CD8-positive, alpha-beta memory T cell (primary cell): Measurements from ENCODE around the gene IRF2BP1. TPM values are rescaled to one million over a fixed set of nuclear protein-coding genes. Genes with fewer than 3 reads are reported as not detected.

Experiments used
- CTCF ChIA-PET: fragments of 350-600 bp; sonication (Branson Sonifier 250); formaldehyde crosslinking; loops from one replicate; lab custom pipeline; 2021; ENCODE audit warnings: antibody characterized with exemption; lab: Charles Lee
- POLR2A ChIA-PET: fragments of 350-600 bp; sonication (Branson Sonifier 250); formaldehyde crosslinking; loops from one replicate; lab custom pipeline; 2021; ENCODE audit warnings: antibody characterized with exemption; lab: Charles Lee
- DNase-seq, 5 donors: peaks; one replicate each; pipeline versions ENCODE4 v3.0.0 to v3.0.0-alpha.2; 2020 to 2022; ENCODE audit warnings: mixed read lengths in 1 of 5
- H3K27ac ChIP-seq: one replicate; pipeline ENCODE4 v1.7.0; 2013; ENCODE audit warnings: low read depth, mild to moderate bottlenecking, low read length, moderate library complexity
- H3K27me3 ChIP-seq: 2 replicates; pipeline ENCODE4 v1.7.0; 2013; ENCODE audit warnings: low read length, mild to moderate bottlenecking; ENCODE audit not compliant: insufficient read depth, poor library complexity, severe bottlenecking
- H3K36me3 ChIP-seq: 2 replicates; pipeline ENCODE4 v1.7.0; 2013; ENCODE audit warnings: mild to moderate bottlenecking, low read length, moderate library complexity; ENCODE audit not compliant: insufficient read depth
- H3K4me1 ChIP-seq: 2 replicates; pipeline ENCODE4 v1.7.0; 2013; ENCODE audit warnings: mild to moderate bottlenecking, low read length, moderate library complexity; ENCODE audit not compliant: insufficient read depth
- H3K4me3 ChIP-seq: 2 replicates; pipeline ENCODE4 v1.7.0; 2013; ENCODE audit warnings: mild to moderate bottlenecking, low read length
- H3K9me3 ChIP-seq: 2 replicates; pipeline ENCODE4 v1.7.0; 2013; ENCODE audit warnings: mild to moderate bottlenecking, low read length
- H3K27ac Mint-ChIP-seq, 8 donors: one replicate each; pipeline ENCODE4 v1.8.0; 2020 to 2021; ENCODE audit warnings: mixed read lengths in 8 of 8, mild to moderate bottlenecking in 6 of 8, inconsistent platforms in 3 of 8, moderate library complexity in 3 of 8
- H3K27me3 Mint-ChIP-seq, 2 donors: one replicate each; pipeline ENCODE4 v1.8.0; 2020 to 2021; ENCODE audit warnings: mixed read lengths in 2 of 2, mild to moderate bottlenecking in 1 of 2, moderate library complexity in 1 of 2
- H3K36me3 Mint-ChIP-seq, 3 donors: one replicate each; pipeline ENCODE4 v1.8.0; 2020 to 2021; ENCODE audit warnings: mixed read lengths in 3 of 3, inconsistent platforms in 1 of 3, mild to moderate bottlenecking in 1 of 3
- H3K4me1 Mint-ChIP-seq, 3 donors: one replicate each; pipeline ENCODE4 v1.8.0; 2020 to 2021; ENCODE audit warnings: mixed read lengths in 3 of 3, inconsistent platforms in 1 of 3, mild to moderate bottlenecking in 1 of 3
- H3K4me3 Mint-ChIP-seq, 7 donors: one replicate each; pipeline ENCODE4 v1.8.0; 2020 to 2021; ENCODE audit warnings: mixed read lengths in 7 of 7, mild to moderate bottlenecking in 6 of 7, moderate library complexity in 4 of 7, inconsistent platforms in 2 of 7
- H3K9me3 Mint-ChIP-seq, 5 donors: one replicate each; pipeline ENCODE4 v1.8.0; 2020 to 2022; ENCODE audit warnings: mixed read lengths in 5 of 5, mild to moderate bottlenecking in 3 of 5, moderate library complexity in 2 of 5, inconsistent platforms in 1 of 5
- polyA plus RNA-seq: library from polyadenylated mRNA; unstranded; fragments of 300-500 nt; fragmentation: Illumina TruSeq; gene quantifications from one replicate; pipeline ENCODE4 v1.2.3, GENCODE V29; 2021
- total RNA-seq, 2 experiments: library from RNA; stranded (reverse); gene quantifications; one replicate each; pipeline ENCODE4 v1.2.3, GENCODE V29; 2021

The IRF2BP1 gene
- total and polyA plus RNA-seq, 3 experiments from 2014 or later: 8.5 to 18.6 (median 17.9) TPM

- no peaks in the 10 kb centered on the region for H3K9me3 ChIP-seq
- no peak overlapping the region for H3K4me3 ChIP-seq
- peak; percentile 70 to 85 (median 76) for DNase-seq
- POLR2A ChIA-PET: interaction anchor here (0.6 kb wide), 1 partner anchor 22 kb away, joined by 5 read pairs; no protein-coding TSS in a partner anchor
- H3K27me3 ChIP-seq: peaks cover 2% of the 10 kb centered on the region
- H3K36me3 Mint-ChIP-seq: peaks cover 0 to 16% (median 4%) of the 10 kb centered on the region in 3 donors
- H3K27ac Mint-ChIP-seq: peak overlapping the region; percentile 6 to 91 (median 66)
- peak overlapping the region; percentile 67 to 87 (median 77) for H3K4me3 Mint-ChIP-seq
- no peaks in the 10 kb centered on the region for H3K36me3 ChIP-seq
- CTCF ChIA-PET: interaction anchor here (0.9 to 1.8 kb wide), 12 partner anchors 10 to 113 kb away, joined by 3 to 14 read pairs (median 5); partner anchors contain the start of genes FOXA3, MYPOP, SIX5 and SYMPK
- peaks cover 9% of the 10 kb centered on the region in 2 donors for H3K27me3 Mint-ChIP-seq
- H3K4me1 Mint-ChIP-seq: peaks cover 17 to 38% (median 24%) of the 10 kb centered on the region in 3 donors
- H3K9me3 Mint-ChIP-seq: no peaks in the 10 kb centered on the region
- peak overlapping the region; percentile 24 for H3K27ac ChIP-seq
- H3K4me1 ChIP-seq: peaks cover 34% of the 10 kb centered on the region
Observed at GRCh38 chr19:45882652-45883585, 3.0 kb downstream of the IRF2BP1 start.

- no peak overlapping the region for H3K27ac ChIP-seq
- CTCF ChIA-PET: interaction anchor here (0.6 to 1.8 kb wide), 12 partner anchors 11 to 454 kb away, joined by 3 to 14 read pairs (median 5); partner anchors contain the start of genes FOXA3, MYPOP, SIX5 and SYMPK
- peak overlapping the region in 1 of 8 donors; percentile 24 for H3K27ac Mint-ChIP-seq
Observed at GRCh38 chr19:45881909-45882528, 3.9 kb downstream of the IRF2BP1 start.

GRCh38 chr19:45881082-45881908 is 4.6 kb downstream of the IRF2BP1 start:
- H3K9me3 Mint-ChIP-seq: no peaks in the 10 kb centered on the region
- Histone ChIP-seq H3K27me3 (peaks cover 2% of the 10 kb centered on the region), H3K36me3 (no peaks in the 10 kb centered on the region), H3K4me1 (peaks cover 37% of the 10 kb centered on the region), H3K27ac (no peak overlapping the region), H3K9me3 (no peaks in the 10 kb centered on the region), H3K4me3 (no peak overlapping the region)
- H3K27me3 Mint-ChIP-seq: peaks cover 17 to 19% of the 10 kb centered on the region in 2 donors
- no peak overlapping the region for H3K4me3 Mint-ChIP-seq
- peak overlapping the region in 1 of 8 donors; percentile 24 for H3K27ac Mint-ChIP-seq
- DNase-seq: no peak
- peaks cover 0 to 14% (median 4%) of the 10 kb centered on the region in 3 donors for H3K36me3 Mint-ChIP-seq
- POLR2A ChIA-PET: no interaction called here
- peaks cover 23 to 34% (median 23%) of the 10 kb centered on the region in 3 donors for H3K4me1 Mint-ChIP-seq
- CTCF ChIA-PET: interaction anchor here (0.6 to 1.8 kb wide), 5 partner anchors 11 to 453 kb away, joined by 3 to 14 read pairs (median 6); partner anchors contain the start of genes FOXA3, MYPOP, SIX5 and SYMPK

More at GRCh38 chr19:45881909-45882528, 3.9 kb downstream of the IRF2BP1 start:
- peaks cover 36% of the 10 kb centered on the region for H3K4me1 ChIP-seq
- no peak overlapping the region for H3K4me3 Mint-ChIP-seq
- H3K27me3 Mint-ChIP-seq: peaks cover 16 to 17% of the 10 kb centered on the region in 2 donors
- H3K9me3 ChIP-seq: no peaks in the 10 kb centered on the region
- H3K4me1 Mint-ChIP-seq: peaks cover 22 to 38% (median 27%) of the 10 kb centered on the region in 3 donors
- H3K27me3 ChIP-seq: peaks cover 2% of the 10 kb centered on the region
- POLR2A ChIA-PET: interaction anchor here (0.6 kb wide), 1 partner anchor 21 kb away, joined by 5 read pairs; no protein-coding TSS in a partner anchor
- no peak overlapping the region for H3K4me3 ChIP-seq
- no peaks in the 10 kb centered on the region for H3K36me3 ChIP-seq
- H3K9me3 Mint-ChIP-seq: no peaks in the 10 kb centered on the region
- H3K36me3 Mint-ChIP-seq: peaks cover 0 to 16% (median 4%) of the 10 kb centered on the region in 3 donors
- DNase-seq: no peak

- H3K4me1 Mint-ChIP-seq: peaks cover 21 to 32% (median 27%) of the 10 kb centered on the region in 3 donors
- no peak overlapping the region for H3K4me3 Mint-ChIP-seq
- Histone ChIP-seq H3K4me1 (peaks cover 36% of the 10 kb centered on the region), H3K36me3 (no peaks in the 10 kb centered on the region), H3K9me3 (no peaks in the 10 kb centered on the region), H3K27ac (no peak overlapping the region), H3K4me3 (no peak overlapping the region), H3K27me3 (peaks cover 2% of the 10 kb centered on the region)
- CTCF ChIA-PET: interaction anchor here (1.2 to 1.3 kb wide), 3 partner anchors 17 to 110 kb away, joined by 3 to 4 read pairs (median 4); partner anchors contain the start of genes SIX5 and SYMPK
- no peak overlapping the region for H3K27ac Mint-ChIP-seq
- H3K36me3 Mint-ChIP-seq: peaks cover 0 to 10% (median 4%) of the 10 kb centered on the region in 3 donors
- H3K9me3 Mint-ChIP-seq: no peaks in the 10 kb centered on the region
- no peak for DNase-seq
- peaks cover 20 to 32% of the 10 kb centered on the region in 2 donors for H3K27me3 Mint-ChIP-seq
- POLR2A ChIA-PET: interaction anchor here (1.2 kb wide), 1 partner anchor 17 kb away, joined by 6 read pairs; the partner anchor contains the start of gene SYMPK
Observed at GRCh38 chr19:45879971-45880370, 6.0 kb downstream of the IRF2BP1 start.

GRCh38 chr19:45879055-45879454 is 6.9 kb downstream of the IRF2BP1 start:
- ChIA-PET CTCF (interaction anchor here (1.1 to 1.3 kb wide), 4 partner anchors 15 to 110 kb away, joined by 3 to 4 read pairs (median 4); partner anchors contain the start of genes FOXA3, SIX5 and SYMPK), POLR2A (no interaction called here)
- Mint-ChIP-seq H3K27ac (no peak overlapping the region), H3K9me3 (no peaks in the 10 kb centered on the region), H3K4me3 (peak overlapping the region in 1 of 7 donors; percentile 24), H3K4me1 (peaks cover 20 to 28% (median 27%) of the 10 kb centered on the region in 3 donors), H3K36me3 (peaks cover 0 to 10% (median 4%) of the 10 kb centered on the region in 3 donors), H3K27me3 (peaks cover 20 to 39% of the 10 kb centered on the region in 2 donors)
- no peaks in the 10 kb centered on the region for H3K36me3 ChIP-seq
- H3K27ac ChIP-seq: no peak overlapping the region
- H3K4me1 ChIP-seq: peaks cover 29% of the 10 kb centered on the region
- DNase-seq: no peak
- no peaks in the 10 kb centered on the region for H3K9me3 ChIP-seq
- no peak overlapping the region for H3K4me3 ChIP-seq
- H3K27me3 ChIP-seq: peaks cover 2% of the 10 kb centered on the region

- no peaks in the 10 kb centered on the region for H3K9me3 Mint-ChIP-seq
- peaks cover 21 to 42% of the 10 kb centered on the region in 2 donors for H3K27me3 Mint-ChIP-seq
- peaks cover 13 to 20% (median 19%) of the 10 kb centered on the region in 3 donors for H3K4me1 Mint-ChIP-seq
- H3K9me3 ChIP-seq: no peaks in the 10 kb centered on the region
- H3K4me3 Mint-ChIP-seq: no peak overlapping the region
- peak overlapping the region in 1 of 8 donors; percentile 3 for H3K27ac Mint-ChIP-seq
- no peak for DNase-seq
- POLR2A ChIA-PET: no interaction called here
- peaks cover 23% of the 10 kb centered on the region for H3K4me1 ChIP-seq
- no peaks in the 10 kb centered on the region for H3K36me3 ChIP-seq
- H3K27ac ChIP-seq: no peak overlapping the region
- peaks cover 0 to 3% (median 1%) of the 10 kb centered on the region in 3 donors for H3K36me3 Mint-ChIP-seq
- no peak overlapping the region for H3K4me3 ChIP-seq
- CTCF ChIA-PET: interaction anchor here (1.1 to 1.2 kb wide), 2 partner anchors 14 to 61 kb away, joined by 3 to 4 read pairs; partner anchors contain the start of gene FOXA3
- peaks cover 2% of the 10 kb centered on the region for H3K27me3 ChIP-seq
Observed at GRCh38 chr19:45878043-45878794, 7.7 kb downstream of the IRF2BP1 start.
